Activated CD4-positive, alpha-beta T cell treated with anti-CD3 and anti-CD28 coated beads, Interleukin-2, amount 10 ng/mL, durations not matched to agents 24 days and 14 days (primary cell): ENCODE data around the gene KIZ. TPM values are rescaled to one million over a fixed set of nuclear protein-coding genes. Genes with fewer than 3 reads are reported as not detected.

Experiments
- DNase-seq: peaks from one replicate; pipeline ENCODE4 v3.0.0; 2022
- H3K27ac Mint-ChIP-seq: one replicate; pipeline ENCODE4 v1.8.0; 2022; ENCODE audit warnings: mild to moderate bottlenecking, mixed read lengths
- H3K27me3 Mint-ChIP-seq: one replicate; pipeline ENCODE4 v1.8.0; 2022; ENCODE audit warnings: mixed read lengths
- H3K36me3 Mint-ChIP-seq: one replicate; pipeline ENCODE4 v1.8.0; 2022; ENCODE audit warnings: low read depth, mild to moderate bottlenecking, mixed read lengths
- H3K4me1 Mint-ChIP-seq: one replicate; pipeline ENCODE4 v1.8.0; 2021; ENCODE audit warnings: mixed read lengths
- H3K4me3 Mint-ChIP-seq: one replicate; pipeline ENCODE4 v1.8.0; 2022; ENCODE audit warnings: mild to moderate bottlenecking, moderate library complexity, mixed read lengths
- H3K9me3 Mint-ChIP-seq: one replicate; pipeline ENCODE4 v1.8.0; 2021; ENCODE audit warnings: mixed read lengths
- intact Hi-C: fragments of 100-400 bp; cut with micrococcal nuclease; formaldehyde crosslinking; loops from one replicate; pipeline ENCODE4 v1.15.1; 2023
- total RNA-seq: library from RNA; stranded (reverse); gene quantifications from 2 replicates; pipeline ENCODE4 v1.2.3, GENCODE V29; 2022

KIZ gene
- total RNA-seq, 1 donor from 2014 or later = 9.3 TPM

- H3K36me3 Mint-ChIP-seq = no peaks in the 10 kb centered on the region
- peaks cover 28% of the 10 kb centered on the region for H3K27me3 Mint-ChIP-seq
- no peak for DNase-seq
- H3K27ac Mint-ChIP-seq = no peak overlapping the region
- no peak overlapping the region for H3K4me3 Mint-ChIP-seq
- H3K4me1 Mint-ChIP-seq = no peaks in the 10 kb centered on the region
- intact Hi-C loops = no loop called here
- no peaks in the 10 kb centered on the region for H3K9me3 Mint-ChIP-seq
Measured at GRCh38 chr20:21291026-21291425, 165.1 kb downstream of the KIZ start.

- Mint-ChIP-seq H3K4me1 (no peaks in the 10 kb centered on the region), H3K27ac (no peak overlapping the region), H3K4me3 (no peak overlapping the region), H3K27me3 (peaks cover 19% of the 10 kb centered on the region), H3K9me3 (no peaks in the 10 kb centered on the region), H3K36me3 (no peaks in the 10 kb centered on the region)
- no peak for DNase-seq
- intact Hi-C loops = no loop called here
Measured at GRCh38 chr20:21294755-21295154, 168.9 kb downstream of the KIZ start.

Other genes with a start within 250 kb of the KIZ start
- gene LINC00237, start 19.7 kb upstream of the KIZ start, total RNA-seq = not detected in 2 replicates
- 92.0 and 97.0 TPM in 2 replicates for gene XRN2, start 177.2 kb downstream of the KIZ start, total RNA-seq